IMR-90 (cell line): Measurements from ENCODE around the gene DCDC1.

Experiments
- CTCF ChIP-seq: conservative IDR thresholded peaks from 2 replicates; pipeline ENCODE4 v1.5.1; 2012; ENCODE audit warnings: mild to moderate bottlenecking, low read depth, low read length, improper control_type of control experiment
- ELK1 ChIP-seq: fragments of 150-350 bp; IDR thresholded peaks from 2 replicates; pipeline ENCODE4 v1.6.1; 2016; ENCODE audit warnings: low read depth, mild to moderate bottlenecking, low read length, moderate library complexity, borderline replicate concordance
- MAZ ChIP-seq: IDR thresholded peaks from 2 replicates; pipeline ENCODE4 v1.6.1; 2012; ENCODE audit warnings: low read depth, mild to moderate bottlenecking, low read length, improper control_type of control experiment, moderate library complexity, borderline replicate concordance
- POLR2A ChIP-seq: IDR thresholded peaks from 2 replicates; pipeline ENCODE4 v1.6.1; 2012; ENCODE audit warnings: mild to moderate bottlenecking, low read depth, low read length
- RAD21 ChIP-seq: IDR thresholded peaks from 2 replicates; pipeline ENCODE4 v1.6.1; 2012; ENCODE audit warnings: low read length, improper control_type of control experiment
- RFX5 ChIP-seq: IDR thresholded peaks from 2 replicates; pipeline ENCODE4 v1.8.0; 2012; ENCODE audit warnings: low read depth, mild to moderate bottlenecking, low read length, moderate library complexity

GRCh38 chr11:30814737-30815136, 554.8 kb downstream of the DCDC1 start:
- no peak for TF ChIP-seq CTCF
- TF ChIP-seq RFX5 = no peak
- TF ChIP-seq POLR2A = no peak
- no peak for TF ChIP-seq RAD21
- no peak for TF ChIP-seq ELK1
- TF ChIP-seq MAZ = no peak
